HG03558 (cell line): ENCODE data around the gene FTHL17.

Experiments
- ATAC-seq: cut with Tn5 transposase; IDR thresholded peaks from one replicate; pipeline ENCODE4 v1.9.1; 2021; ENCODE audit warnings: moderate number of reproducible peaks; ENCODE audit not compliant: unreplicated experiment; ENCODE audit errors: extremely low read depth

Gene FTHL17

GRCh38 chrX:31039327-31039711, 32.5 kb downstream of the FTHL17 start:
- no peak for ATAC-seq

- no peak for ATAC-seq
Measured at GRCh38 chrX:31038575-31039326, 33.1 kb downstream of the FTHL17 start.

GRCh38 chrX:31036895-31037294, 34.9 kb downstream of the FTHL17 start:
- peak; percentile 82 for ATAC-seq

GRCh38 chrX:31027351-31027750, 44.5 kb downstream of the FTHL17 start:
- no peak for ATAC-seq

GRCh38 chrX:31024866-31025265, 47.0 kb downstream of the FTHL17 start:
- no peak for ATAC-seq

GRCh38 chrX:31021537-31021936, 50.3 kb downstream of the FTHL17 start:
- ATAC-seq: no peak
